HepG2 (cell line): ENCODE data around the gene GSS. TPM values are rescaled to one million over a fixed set of nuclear protein-coding genes. Genes with fewer than 3 reads are reported as not detected.
A peak's percentile ranks its signal among the peaks of the same experiment; 100 is the strongest.

Source experiments
- AGO2 ChIP-seq: fragments of 200-400 bp; formaldehyde crosslinking; optimal IDR thresholded peaks from 2 replicates; pipeline ENCODE3; 2017; ENCODE audit warnings: mild to moderate bottlenecking, low read depth, low read length, moderate library complexity
- MTA1 ChIP-seq: sonication (generic); formaldehyde crosslinking; IDR thresholded peaks from 2 replicates; pipeline ENCODE4 v1.4.0; 2020; ENCODE audit warnings: missing genetic modification reagents, mild to moderate bottlenecking, borderline replicate concordance
- SP2 ChIP-seq: sonication (generic); formaldehyde crosslinking; IDR thresholded peaks from 2 replicates; pipeline ENCODE4 v1.5.1; 2020; ENCODE audit warnings: mild to moderate bottlenecking, missing genetic modification reagents
- ZNF605 ChIP-seq: sonication (generic); formaldehyde crosslinking; IDR thresholded peaks from 2 replicates; pipeline ENCODE4 v1.8.0; 2022; ENCODE audit warnings: mild to moderate bottlenecking, missing genetic modification reagents
- ZNF737 ChIP-seq: sonication (generic); formaldehyde crosslinking; IDR thresholded peaks from 2 replicates; pipeline ENCODE4 v1.5.0; 2020; ENCODE audit warnings: missing genetic modification reagents, mild to moderate bottlenecking, borderline replicate concordance
- polyA plus RNA-seq, 8 experiments: library from polyadenylated mRNA; depleted of rRNA in 3 of 8; stranded (reverse) in 7 of 8; unstranded in 1 of 8; fragments of >200 nt; fragmentation: Illumina TruSeq in 4 of 8; extraction: Trizol in 4 of 8; gene quantifications; 2 replicates each; pipeline versions ENCODE4 v1.2.1 to v1.2.3, GENCODE V29; 2011 to 2016; ENCODE audit warnings: low read depth in 4 of 8, missing spikeins in 1 of 8, mixed read lengths in 1 of 8; ENCODE audit not compliant: insufficient read depth in 1 of 8
- total RNA-seq, 5 experiments: library from RNA; depleted of rRNA; stranded (reverse); fragments of >200 nt; fragmentation: Illumina TruSeq; extraction: Trizol; gene quantifications; 2 replicates each; pipeline ENCODE4 v1.2.3, GENCODE V29; 2016; ENCODE audit warnings: low read depth in 1 of 5
- TF ChIP-seq, protein P1 (sequence below): sonication (generic); formaldehyde crosslinking; IDR thresholded peaks from 2 replicates; pipeline ENCODE4 v1.5.1; 2020; ENCODE audit warnings: mild to moderate bottlenecking, missing genetic modification reagents, moderate library complexity
- TF ChIP-seq, protein P2 (sequence below): sonication (generic); formaldehyde crosslinking; IDR thresholded peaks from 2 replicates; pipeline ENCODE4 v1.4.0; 2020; ENCODE audit warnings: mild to moderate bottlenecking, missing genetic modification reagents
- TF ChIP-seq, protein P3 (sequence below): sonication (generic); formaldehyde crosslinking; IDR thresholded peaks from 2 replicates; pipeline ENCODE4 v1.5.1; 2020; ENCODE audit warnings: mild to moderate bottlenecking, moderate library complexity, missing genetic modification reagents
- TF ChIP-seq, protein P4 (sequence below): sonication (generic); formaldehyde crosslinking; IDR thresholded peaks from 2 replicates; pipeline ENCODE4 v1.5.0; 2020; ENCODE audit warnings: missing genetic modification reagents, mild to moderate bottlenecking, borderline replicate concordance
- TF ChIP-seq, protein P5 (sequence below), 2 experiments: sonication (generic) in 1 of 2; formaldehyde crosslinking in 1 of 2; IDR thresholded peaks; 2 replicates each; pipeline versions ENCODE4 v1.4.0 to v1.6.1; 2018 to 2020; ENCODE audit warnings: missing genetic modification reagents in 2 of 2, borderline replicate concordance in 1 of 2, low read depth in 1 of 2, mild to moderate bottlenecking in 1 of 2, missing biosample characterization in 1 of 2

GSS gene
- total and polyA plus RNA-seq, 2 of the 13 experiments (the other 11 are each of a cell fraction or from before 2014, with no cell fraction given) = 80.1 to 102 TPM

DNA sequence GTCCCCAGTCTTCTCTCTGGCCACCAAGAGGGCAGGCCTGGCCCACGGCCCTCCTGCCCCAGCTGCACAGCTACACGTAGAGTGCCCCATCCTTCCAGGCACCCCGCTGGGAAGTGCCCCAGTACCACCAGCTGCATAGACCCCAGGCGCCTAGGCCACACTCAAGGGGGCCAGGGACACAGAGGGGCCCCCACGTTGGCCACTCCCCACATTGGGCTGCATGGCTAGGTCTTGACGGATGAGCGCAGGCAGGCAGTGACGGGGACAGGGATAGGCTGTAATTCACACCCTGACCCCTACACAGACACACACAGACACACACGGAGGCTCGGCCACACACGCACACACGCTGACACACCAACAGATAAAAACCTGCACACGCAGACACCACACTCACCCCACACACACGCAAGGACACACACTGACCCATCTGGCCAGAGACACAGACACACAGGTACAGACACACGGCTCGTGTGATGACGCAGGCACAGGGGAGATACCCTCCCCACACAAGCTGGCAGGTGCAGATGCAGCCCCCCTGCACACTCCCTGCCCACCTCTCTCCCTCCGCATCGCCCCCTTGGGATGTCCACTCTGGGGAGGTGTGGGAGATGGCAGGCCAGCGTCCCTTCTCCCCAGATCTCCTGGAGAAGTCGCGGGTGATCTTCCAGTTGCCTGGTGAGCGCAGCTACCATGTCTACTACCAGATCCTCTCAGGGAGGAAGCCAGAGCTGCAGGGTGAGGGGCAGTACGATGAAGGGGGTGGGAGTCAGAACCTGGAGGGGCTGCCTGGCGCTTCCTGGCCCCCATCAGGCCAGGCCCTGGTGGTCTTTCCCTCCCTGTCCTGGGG lies 30.1 kb upstream of the GSS start (continued):
- TF ChIP-seq MTA1 (CRISPR knock-in tag) = 0 out of 2 replicates have a peak, but pooled peaks have one; percentile 9
- 0 out of 2 replicates have a peak, but pooled peaks have one; percentile 36 for TF ChIP-seq ZNF737 (CRISPR knock-in tag)
- TF ChIP-seq, protein P1, sequence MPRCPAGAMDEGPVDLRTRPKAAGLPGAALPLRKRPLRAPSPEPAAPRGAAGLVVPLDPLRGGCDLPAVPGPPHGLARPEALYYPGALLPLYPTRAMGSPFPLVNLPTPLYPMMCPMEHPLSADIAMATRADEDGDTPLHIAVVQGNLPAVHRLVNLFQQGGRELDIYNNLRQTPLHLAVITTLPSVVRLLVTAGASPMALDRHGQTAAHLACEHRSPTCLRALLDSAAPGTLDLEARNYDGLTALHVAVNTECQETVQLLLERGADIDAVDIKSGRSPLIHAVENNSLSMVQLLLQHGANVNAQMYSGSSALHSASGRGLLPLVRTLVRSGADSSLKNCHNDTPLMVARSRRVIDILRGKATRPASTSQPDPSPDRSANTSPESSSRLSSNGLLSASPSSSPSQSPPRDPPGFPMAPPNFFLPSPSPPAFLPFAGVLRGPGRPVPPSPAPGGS = peak; percentile 43; the same call in 1 of the 2 replicates
- TF ChIP-seq, protein P2, sequence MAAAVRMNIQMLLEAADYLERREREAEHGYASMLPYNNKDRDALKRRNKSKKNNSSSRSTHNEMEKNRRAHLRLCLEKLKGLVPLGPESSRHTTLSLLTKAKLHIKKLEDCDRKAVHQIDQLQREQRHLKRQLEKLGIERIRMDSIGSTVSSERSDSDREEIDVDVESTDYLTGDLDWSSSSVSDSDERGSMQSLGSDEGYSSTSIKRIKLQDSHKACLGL = 0 out of 2 replicates have a peak, but pooled peaks have one; percentile 24
- TF ChIP-seq, protein P3, sequence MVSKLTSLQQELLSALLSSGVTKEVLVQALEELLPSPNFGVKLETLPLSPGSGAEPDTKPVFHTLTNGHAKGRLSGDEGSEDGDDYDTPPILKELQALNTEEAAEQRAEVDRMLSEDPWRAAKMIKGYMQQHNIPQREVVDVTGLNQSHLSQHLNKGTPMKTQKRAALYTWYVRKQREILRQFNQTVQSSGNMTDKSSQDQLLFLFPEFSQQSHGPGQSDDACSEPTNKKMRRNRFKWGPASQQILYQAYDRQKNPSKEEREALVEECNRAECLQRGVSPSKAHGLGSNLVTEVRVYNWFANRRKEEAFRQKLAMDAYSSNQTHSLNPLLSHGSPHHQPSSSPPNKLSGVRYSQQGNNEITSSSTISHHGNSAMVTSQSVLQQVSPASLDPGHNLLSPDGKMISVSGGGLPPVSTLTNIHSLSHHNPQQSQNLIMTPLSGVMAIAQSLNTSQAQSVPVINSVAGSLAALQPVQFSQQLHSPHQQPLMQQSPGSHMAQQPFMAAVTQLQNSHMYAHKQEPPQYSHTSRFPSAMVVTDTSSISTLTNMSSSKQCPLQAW (CRISPR knock-in tag) = 0 out of 2 replicates have a peak, but pooled peaks have one; percentile 32
- no peak for TF ChIP-seq ZNF605 (CRISPR knock-in tag)
- peak; percentile 29 for TF ChIP-seq AGO2
- 0 out of 2 replicates have a peak, but pooled peaks have one; percentile 30 for TF ChIP-seq SP2 (CRISPR knock-in tag)
- TF ChIP-seq, protein P4, sequence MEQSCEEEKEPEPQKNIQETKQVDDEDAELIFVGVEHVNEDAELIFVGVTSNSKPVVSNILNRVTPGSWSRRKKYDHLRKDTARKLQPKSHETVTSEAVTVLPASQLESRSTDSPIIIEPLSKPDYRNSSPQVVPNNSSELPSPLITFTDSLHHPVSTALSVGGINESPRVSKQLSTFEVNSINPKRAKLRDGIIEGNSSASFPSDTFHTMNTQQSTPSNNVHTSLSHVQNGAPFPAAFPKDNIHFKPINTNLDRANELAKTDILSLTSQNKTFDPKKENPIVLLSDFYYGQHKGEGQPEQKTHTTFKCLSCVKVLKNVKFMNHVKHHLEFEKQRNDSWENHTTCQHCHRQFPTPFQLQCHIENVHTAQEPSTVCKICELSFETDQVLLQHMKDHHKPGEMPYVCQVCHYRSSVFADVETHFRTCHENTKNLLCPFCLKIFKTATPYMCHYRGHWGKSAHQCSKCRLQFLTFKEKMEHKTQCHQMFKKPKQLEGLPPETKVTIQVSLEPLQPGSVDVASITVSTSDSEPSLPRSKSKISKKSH (CRISPR knock-in tag) = peak; percentile 71; the same call in 1 of the 2 replicates
- TF ChIP-seq, protein P5, sequence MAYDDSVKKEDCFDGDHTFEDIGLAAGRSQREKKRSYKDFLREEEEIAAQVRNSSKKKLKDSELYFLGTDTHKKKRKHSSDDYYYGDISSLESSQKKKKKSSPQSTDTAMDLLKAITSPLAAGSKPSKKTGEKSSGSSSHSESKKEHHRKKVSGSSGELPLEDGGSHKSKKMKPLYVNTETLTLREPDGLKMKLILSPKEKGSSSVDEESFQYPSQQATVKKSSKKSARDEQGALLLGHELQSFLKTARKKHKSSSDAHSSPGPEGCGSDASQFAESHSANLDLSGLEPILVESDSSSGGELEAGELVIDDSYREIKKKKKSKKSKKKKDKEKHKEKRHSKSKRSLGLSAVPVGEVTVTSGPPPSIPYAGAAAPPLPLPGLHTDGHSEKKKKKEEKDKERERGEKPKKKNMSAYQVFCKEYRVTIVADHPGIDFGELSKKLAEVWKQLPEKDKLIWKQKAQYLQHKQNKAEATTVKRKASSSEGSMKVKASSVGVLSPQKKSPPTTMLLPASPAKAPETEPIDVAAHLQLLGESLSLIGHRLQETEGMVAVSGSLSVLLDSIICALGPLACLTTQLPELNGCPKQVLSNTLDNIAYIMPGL (CRISPR knock-in tag; IDR thresholded peaks at IDR 0.05; ENCODE audit: borderline replicate concordance in 1 of 2, low read depth in 1 of 2) = no peak
